Lower lobe of right lung (tissue), 2 donors: Measurements from ENCODE around the gene CCKAR. TPM values are rescaled to one million over a fixed set of nuclear protein-coding genes. Genes with fewer than 3 reads are reported as not detected.
A peak's percentile ranks its signal among the peaks of the same experiment; 100 is the strongest.

Source experiments
- ATAC-seq, 2 donors: fragments of 200-7000 bp; cut with Tn5 transposase; one replicate each; pipeline ENCODE4 v1.9.1; 2020 to 2022; ENCODE audit warnings: mild to moderate bottlenecking in 2 of 2, moderate library complexity in 2 of 2
- DNase-seq: peaks from one replicate; pipeline ENCODE4 v3.0.0-alpha.2; 2020
- H3K27ac ChIP-seq: fragments of 200-600 bp; one replicate; pipeline ENCODE4 v1.8.0; 2022
- H3K27me3 ChIP-seq: fragments of 200-600 bp; one replicate; pipeline ENCODE4 v1.8.0; 2022; ENCODE audit warnings: low read depth
- H3K36me3 ChIP-seq: fragments of 200-600 bp; one replicate; pipeline ENCODE4 v1.8.0; 2022; ENCODE audit warnings: mild to moderate bottlenecking
- H3K4me1 ChIP-seq: fragments of 200-600 bp; one replicate; pipeline ENCODE4 v1.8.0; 2022
- H3K4me3 ChIP-seq: fragments of 200-600 bp; one replicate; pipeline ENCODE4 v1.8.0; 2022; ENCODE audit warnings: mild to moderate bottlenecking
- H3K9me3 ChIP-seq: fragments of 200-600 bp; one replicate; pipeline ENCODE4 v1.8.0; 2022
- intact Hi-C: fragments of 100-400 bp; cut with DNase I; formaldehyde crosslinking; loops from one replicate; pipeline ENCODE4 v1.11.0; 2022
- total RNA-seq: library from RNA; stranded (reverse); fragmentation: NEBNext Ultra II Directional; extraction: Animal tissue kit (Norgen Biotek cat#: 25700); gene quantifications from one replicate; pipeline ENCODE4 v1.2.1, GENCODE V29; 2021
- TF ChIP-seq, protein P1 (sequence below): fragments of 200-600 bp; IDR thresholded peaks from one replicate; pipeline ENCODE4 v1.8.0; 2022; ENCODE audit warnings: antibody characterized with exemption, mild to moderate bottlenecking
- donor health status: DM: no; HTN: yes; CAD: no; lungs with severe emphysema.

The CCKAR gene
- total RNA-seq, 1 donor from 2014 or later: not detected

DNA sequence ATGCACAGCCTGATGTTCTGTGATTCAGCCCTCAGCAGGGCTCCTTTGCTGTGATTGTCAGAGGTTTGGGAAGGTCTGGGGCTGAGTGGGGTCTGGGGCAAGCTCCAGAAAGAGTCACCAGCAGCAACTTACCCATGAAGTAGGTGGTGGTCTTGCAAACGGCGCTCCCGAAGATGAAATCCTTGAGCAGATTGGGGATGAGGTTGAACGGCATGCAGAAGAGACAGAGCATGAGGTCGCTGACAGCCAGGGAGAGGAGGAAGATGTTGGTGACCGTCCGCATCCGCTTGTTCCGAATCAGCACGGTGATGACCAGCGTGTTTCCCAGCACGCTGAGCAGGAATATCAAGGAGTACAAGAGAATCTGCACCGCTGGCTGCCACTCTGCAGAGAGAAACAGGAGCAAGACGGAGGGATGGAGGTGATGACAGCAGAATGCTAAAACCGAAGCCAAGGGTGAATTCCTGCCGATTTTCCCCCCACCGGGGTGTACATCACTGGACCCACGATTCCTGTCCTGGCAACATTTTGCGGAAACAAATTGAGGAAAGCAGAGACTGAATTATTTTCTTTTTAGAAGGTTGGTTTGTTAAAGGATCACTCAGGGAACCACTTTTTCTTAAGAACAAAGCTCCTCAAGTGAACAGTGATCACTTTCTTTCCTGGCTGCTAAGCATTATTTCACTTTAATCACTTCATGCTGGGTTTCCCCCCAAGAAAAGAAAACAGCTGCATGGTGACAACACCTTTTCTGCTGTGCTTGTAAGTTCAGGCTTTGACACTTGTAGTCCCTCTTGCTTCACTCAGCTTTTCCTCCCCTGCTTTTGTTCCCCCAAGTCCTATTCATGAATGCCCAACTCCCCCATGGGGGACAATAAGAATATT lies 941 bp downstream of the CCKAR start:
- intact Hi-C loops: no loop called here
- ATAC-seq (peak in 1 of 2 donors; percentile 29), DNase-seq (no peak)
- TF ChIP-seq, protein P1, sequence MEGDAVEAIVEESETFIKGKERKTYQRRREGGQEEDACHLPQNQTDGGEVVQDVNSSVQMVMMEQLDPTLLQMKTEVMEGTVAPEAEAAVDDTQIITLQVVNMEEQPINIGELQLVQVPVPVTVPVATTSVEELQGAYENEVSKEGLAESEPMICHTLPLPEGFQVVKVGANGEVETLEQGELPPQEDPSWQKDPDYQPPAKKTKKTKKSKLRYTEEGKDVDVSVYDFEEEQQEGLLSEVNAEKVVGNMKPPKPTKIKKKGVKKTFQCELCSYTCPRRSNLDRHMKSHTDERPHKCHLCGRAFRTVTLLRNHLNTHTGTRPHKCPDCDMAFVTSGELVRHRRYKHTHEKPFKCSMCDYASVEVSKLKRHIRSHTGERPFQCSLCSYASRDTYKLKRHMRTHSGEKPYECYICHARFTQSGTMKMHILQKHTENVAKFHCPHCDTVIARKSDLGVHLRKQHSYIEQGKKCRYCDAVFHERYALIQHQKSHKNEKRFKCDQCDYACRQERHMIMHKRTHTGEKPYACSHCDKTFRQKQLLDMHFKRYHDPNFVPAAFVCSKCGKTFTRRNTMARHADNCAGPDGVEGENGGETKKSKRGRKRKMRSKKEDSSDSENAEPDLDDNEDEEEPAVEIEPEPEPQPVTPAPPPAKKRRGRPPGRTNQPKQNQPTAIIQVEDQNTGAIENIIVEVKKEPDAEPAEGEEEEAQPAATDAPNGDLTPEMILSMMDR: no peak
- no peaks in the 10 kb centered on the region for H3K36me3 ChIP-seq
- no peaks in the 10 kb centered on the region for H3K9me3 ChIP-seq
- no peaks in the 10 kb centered on the region for H3K4me1 ChIP-seq
- H3K4me3 ChIP-seq: no peak overlapping the region
- no peak overlapping the region for H3K27ac ChIP-seq
- no peaks in the 10 kb centered on the region for H3K27me3 ChIP-seq

DNA sequence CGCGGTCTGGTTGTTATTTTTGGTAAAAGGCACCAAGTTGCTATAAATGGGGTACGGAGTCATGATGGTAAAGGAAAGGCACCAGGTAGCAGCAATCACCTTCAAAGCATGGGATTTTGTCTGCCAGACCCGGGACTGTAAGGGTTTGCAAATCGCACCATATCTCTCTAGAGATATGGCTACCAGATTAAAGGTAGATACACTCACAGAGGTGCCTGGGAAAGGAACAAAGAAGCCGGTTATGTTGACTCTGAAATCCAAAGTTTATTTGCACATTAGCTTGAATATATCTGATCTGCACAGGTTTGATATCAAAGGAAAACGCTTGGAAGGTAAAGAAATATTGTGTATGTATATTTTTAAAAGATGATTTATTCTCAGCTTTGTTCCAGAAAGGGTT lies 4.6 kb downstream of the CCKAR start:
- intact Hi-C loops: no loop called here
- TF ChIP-seq, protein P1: no peak
- Histone ChIP-seq H3K4me1 (no peaks in the 10 kb centered on the region), H3K27ac (no peak overlapping the region), H3K9me3 (no peaks in the 10 kb centered on the region), H3K36me3 (no peaks in the 10 kb centered on the region), H3K4me3 (no peak overlapping the region), H3K27me3 (no peaks in the 10 kb centered on the region)
- DNase-seq: no peak
- no peak for ATAC-seq

DNA sequence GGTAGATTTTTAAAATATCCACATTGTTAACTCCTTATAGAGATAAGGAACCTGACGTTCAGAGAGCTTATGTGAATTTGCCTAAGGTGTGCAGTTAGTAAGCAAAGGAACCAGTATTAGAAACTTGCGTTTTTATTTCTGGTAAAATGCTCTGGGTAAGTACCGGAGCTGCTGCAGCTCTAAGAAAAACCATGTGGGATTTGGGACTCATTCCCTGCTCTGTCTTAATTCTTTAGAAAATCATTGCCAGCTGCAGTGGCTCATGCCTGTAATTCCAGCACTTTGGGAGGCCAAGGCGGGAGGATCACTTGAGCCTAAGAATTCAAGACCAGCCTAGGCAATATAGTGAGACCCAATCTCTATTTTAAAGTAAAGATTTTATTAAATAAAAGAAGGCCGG lies 5.8 kb downstream of the CCKAR start:
- intact Hi-C loops: no loop called here

DNA sequence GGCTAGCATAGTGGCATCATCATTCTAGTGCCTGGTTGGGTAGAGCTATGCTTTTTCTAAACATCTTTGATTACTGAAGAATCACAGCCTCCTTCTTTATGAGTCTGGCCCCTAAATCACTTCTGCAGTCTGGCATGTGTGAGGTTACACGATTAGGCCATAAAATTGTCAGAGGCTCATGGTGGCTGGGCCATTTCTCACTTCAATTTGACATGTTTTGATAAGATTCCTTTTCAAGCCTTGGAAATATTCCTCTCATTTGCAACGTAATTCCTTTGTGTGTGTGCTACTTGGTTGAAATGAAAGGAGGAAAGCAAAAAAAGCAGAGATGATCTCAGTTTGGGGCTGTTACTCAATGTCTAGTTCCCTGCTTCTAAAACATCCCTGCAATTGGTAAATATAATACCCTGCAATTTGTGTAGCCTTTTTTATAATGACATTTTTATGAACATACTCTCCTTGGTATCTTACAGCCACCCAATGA lies 6.2 kb downstream of the CCKAR start:
- H3K27ac ChIP-seq: no peak overlapping the region
- H3K4me3 ChIP-seq: no peak overlapping the region
- H3K4me1 ChIP-seq: no peaks in the 10 kb centered on the region
- no peaks in the 10 kb centered on the region for H3K27me3 ChIP-seq
- H3K9me3 ChIP-seq: no peaks in the 10 kb centered on the region
- H3K36me3 ChIP-seq: no peaks in the 10 kb centered on the region
- TF ChIP-seq, protein P1: no peak
- intact Hi-C loops: no loop called here
- DNase-seq (no peak), ATAC-seq (no peak)

More for the DNA sequence above, 5.8 kb downstream of the CCKAR start:
- no peaks in the 10 kb centered on the region for H3K4me1 ChIP-seq
- H3K27me3 ChIP-seq: no peaks in the 10 kb centered on the region
- no peak overlapping the region for H3K27ac ChIP-seq
- no peaks in the 10 kb centered on the region for H3K9me3 ChIP-seq
- TF ChIP-seq, protein P1: no peak
- no peaks in the 10 kb centered on the region for H3K36me3 ChIP-seq
- no peak overlapping the region for H3K4me3 ChIP-seq
- ATAC-seq (no peak), DNase-seq (no peak)

DNA sequence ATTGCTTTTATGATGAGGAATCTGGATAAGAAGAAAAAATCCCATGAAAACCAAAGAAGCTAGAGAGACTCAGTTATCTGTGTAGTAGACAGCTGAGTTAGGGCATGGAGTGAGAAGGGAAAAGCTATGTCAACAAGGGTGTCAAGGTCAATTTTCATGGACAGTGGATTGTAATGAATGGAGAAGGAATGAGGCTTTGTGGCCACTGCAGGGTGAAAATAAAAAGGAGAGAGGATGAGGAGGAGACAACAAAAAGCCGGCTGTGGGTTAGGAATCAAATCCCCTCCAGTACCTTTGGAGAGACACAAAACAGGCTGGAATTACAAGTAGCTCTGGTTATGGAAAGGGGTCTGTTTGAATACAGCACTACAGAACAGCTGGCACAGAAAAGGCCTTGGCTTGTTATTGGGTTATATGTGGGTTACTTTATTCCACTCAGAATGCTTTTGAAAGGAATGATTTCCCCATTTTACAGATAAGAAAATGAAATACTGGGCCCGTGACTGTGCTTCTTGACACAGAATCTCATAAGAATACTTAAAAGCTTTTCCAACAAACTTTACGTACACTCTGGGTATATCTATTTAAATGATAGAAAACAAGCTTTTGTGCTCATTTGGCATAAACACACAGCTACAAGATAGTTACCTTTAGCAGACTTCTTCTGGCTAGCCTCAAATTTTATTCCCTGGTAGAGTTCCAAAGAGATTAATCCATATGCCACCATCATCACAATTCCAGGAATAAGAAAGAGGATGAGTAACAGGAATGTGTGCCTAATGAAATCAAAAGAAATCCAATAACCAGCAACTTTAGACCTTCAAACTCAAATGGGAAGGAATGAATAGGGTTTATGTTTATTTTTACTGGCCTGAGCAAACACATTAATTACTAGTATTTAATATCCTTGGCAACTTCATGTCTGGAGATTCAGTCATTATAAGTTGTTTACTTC lies 7.5 kb downstream of the CCKAR start:
- H3K4me3 ChIP-seq: no peak overlapping the region
- intact Hi-C loops: no loop called here
- H3K27me3 ChIP-seq: no peaks in the 10 kb centered on the region
- H3K36me3 ChIP-seq: no peaks in the 10 kb centered on the region
- no peak overlapping the region for H3K27ac ChIP-seq
- ATAC-seq: no peak
- no peak for DNase-seq
- TF ChIP-seq, protein P1: no peak
- H3K9me3 ChIP-seq: no peaks in the 10 kb centered on the region
- H3K4me1 ChIP-seq: no peaks in the 10 kb centered on the region
